ENCODE measurements around the gene PCNX3.

Gene PCNX3

GRCh38 chr11:65615229-65615949 lies at the start of gene PCNX3:
Gene PCNX3, plus strand, starts transcription at chr11:65615776. Its CDS starts 536 bp downstream, at chr11:65616312.
- peak; percentile 100 for DNase-seq

DNA sequence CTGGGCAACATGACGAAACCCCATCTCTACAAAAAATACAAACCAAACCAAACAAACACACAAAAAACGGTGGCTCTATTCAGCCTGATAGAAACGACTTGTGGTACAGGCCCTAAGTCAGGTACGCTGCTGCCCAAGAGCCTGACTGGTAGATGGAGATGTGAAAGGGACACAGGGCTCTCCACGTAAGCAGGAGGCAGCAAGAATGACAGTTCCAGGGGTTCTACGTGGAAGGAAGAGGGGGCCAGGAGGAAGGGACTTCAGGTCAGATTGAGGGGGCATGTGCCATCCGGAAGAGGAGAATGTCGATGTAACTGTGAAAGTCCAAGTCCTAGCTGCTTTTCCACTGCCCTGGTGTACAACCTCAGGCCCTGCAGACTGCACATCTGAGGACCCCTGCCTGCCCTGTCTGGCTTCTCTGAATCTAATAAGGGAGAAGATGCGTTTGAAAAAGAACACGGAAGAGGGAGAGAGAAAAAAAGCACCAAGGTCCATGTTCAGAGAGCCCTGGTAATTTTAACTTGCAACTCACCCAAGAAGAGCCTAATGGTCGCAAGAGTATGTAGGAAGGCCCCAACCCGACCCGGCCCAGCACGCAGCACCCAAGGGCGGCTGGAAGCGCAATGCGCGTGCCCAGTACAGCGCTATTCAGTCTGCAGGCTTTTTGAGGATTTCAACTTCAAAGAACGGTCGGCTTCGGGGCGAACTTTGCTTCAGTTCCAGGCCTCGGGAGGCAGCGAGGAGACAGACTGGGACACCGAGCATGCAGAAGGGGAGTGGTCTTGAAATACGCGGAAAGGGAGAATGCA lies 46.2 kb upstream of the PCNX3 start:
- DNase-seq = no peak

- peak; percentile 100 for DNase-seq
These were observed 45.3 kb upstream of the PCNX3 start, which contains the start of gene ZNRD2 for GRCh38 chr11:65569973-65570918. Gene ZNRD2, plus strand, starts transcription at chr11:65570477. Its CDS starts 15 bp downstream, at chr11:65570492.

DNA sequence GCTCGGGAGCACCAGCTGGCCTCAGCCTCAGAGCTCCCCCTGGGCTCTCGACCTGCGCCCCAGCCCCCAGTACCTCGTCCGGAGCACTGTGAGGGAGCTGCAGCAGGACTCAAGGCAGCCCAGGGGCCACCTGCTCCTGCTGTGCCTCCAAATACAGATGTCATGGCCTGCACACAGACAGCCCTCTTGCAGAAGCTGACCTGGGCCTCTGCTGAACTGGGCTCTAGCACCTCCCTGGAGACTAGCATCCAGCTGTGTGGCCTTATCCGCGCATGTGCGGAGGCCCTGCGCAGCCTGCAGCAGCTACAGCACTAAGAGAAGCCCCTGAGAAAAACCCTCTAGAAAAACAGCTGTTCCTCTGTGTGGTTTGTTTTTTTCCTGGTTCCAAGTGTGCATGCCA lies 44.2 kb upstream of the PCNX3 start:
- no peak for DNase-seq

DNA sequence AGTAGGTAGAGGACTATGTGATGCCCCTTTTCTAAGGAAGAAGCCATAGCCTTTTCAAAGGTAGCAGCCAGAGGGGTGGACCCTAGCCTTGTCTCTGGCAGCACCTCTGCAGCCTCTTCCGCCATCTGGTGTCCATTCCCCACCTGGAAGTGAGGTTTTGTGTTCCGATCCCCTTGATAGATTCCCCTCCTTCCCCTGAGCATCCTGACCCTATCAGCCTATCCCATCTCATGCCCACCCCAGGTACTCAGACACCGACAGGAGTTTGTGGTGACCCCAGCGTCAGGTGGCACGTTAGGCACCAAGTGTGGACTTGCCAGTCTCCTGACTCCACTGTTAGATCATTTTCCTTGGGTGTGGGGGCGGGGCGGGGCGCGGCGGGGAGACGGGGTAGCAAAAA lies 43.6 kb upstream of the PCNX3 start:
- DNase-seq = peak; percentile 93

GRCh38 chr11:65572356-65573051 lies 43.1 kb upstream of the PCNX3 start, which contains the start of gene FAM89B:
Gene FAM89B, plus strand, starts transcription at chr11:65572538. Its CDS starts 132 bp downstream, at chr11:65572670.
- peak; percentile 95 for DNase-seq

GRCh38 chr11:65573391-65574079 lies 42.0 kb upstream of the PCNX3 start:
- no peak for DNase-seq

DNA sequence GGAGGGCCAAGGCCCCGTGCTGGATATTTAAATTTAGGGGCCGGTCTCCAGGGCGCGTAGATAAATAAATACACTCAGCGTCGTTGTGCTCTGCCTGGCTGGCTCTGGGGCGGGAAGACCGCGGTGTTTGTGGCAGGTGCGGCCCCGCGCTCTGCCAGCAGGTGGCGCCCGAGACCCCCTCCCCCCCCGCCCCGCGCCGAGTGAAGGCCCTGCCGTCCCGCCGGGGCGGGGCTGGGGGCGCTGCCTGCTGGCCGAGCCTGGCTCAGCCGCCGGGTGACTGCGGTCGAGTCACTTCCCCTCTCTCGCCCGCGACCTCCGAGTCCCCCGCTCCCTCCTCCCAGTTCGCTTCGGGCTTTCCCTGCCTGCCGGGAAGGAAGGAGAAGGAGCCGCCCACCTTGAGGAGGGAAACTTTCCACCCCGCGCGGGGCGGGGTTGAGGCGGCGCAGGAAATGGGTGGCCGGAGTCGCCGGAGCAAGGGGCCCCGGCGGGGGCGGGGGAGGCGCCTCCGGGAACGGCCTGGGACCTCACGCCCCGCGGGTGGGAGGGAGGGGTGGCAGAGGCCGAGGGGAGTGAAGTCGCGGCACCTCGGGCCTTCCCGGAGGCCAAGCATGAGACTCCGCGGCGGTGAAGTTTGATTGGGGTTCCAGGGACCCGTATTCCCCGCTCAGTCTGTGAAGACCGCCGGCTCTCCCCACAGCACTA lies 41.3 kb upstream of the PCNX3 start:
- peak; percentile 100 for DNase-seq

GRCh38 chr11:65574811-65575567 lies 40.6 kb upstream of the PCNX3 start:
- no peak for DNase-seq

GRCh38 chr11:65575568-65576231 lies 39.9 kb upstream of the PCNX3 start, which contains the start of gene EHBP1L1:
Gene EHBP1L1, plus strand, starts transcription at chr11:65576053. Its CDS starts 250 bp downstream, at chr11:65576303.
- DNase-seq = peak; percentile 97

GRCh38 chr11:65576232-65576866 lies 39.2 kb upstream of the PCNX3 start:
- DNase-seq = no peak

GRCh38 chr11:65576867-65577755 lies 38.5 kb upstream of the PCNX3 start:
- DNase-seq = peak; percentile 100

DNA sequence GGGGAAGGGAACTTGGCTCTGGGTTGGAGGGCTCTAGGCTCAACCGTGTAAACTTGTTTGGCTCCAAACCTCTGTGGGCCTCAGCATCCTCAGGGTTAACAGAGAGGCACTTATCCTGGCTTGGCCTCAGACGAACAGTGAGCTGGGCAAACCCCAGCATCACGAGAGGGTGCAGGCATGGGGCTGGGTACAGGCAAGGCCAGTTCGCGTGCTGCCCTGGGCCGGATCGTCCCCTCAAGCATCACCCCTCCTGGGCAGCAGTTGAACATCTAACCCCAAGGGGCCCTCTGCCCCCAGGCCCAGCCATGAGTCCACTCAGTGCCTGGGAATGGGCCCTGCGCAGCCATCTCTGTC lies 37.8 kb upstream of the PCNX3 start:
- no peak for DNase-seq

- DNase-seq = no peak
These were observed 37.4 kb upstream of the PCNX3 start for GRCh38 chr11:65578134-65578533.

- DNase-seq = no peak
These were observed 36.9 kb upstream of the PCNX3 start for GRCh38 chr11:65578667-65579066.

DNA sequence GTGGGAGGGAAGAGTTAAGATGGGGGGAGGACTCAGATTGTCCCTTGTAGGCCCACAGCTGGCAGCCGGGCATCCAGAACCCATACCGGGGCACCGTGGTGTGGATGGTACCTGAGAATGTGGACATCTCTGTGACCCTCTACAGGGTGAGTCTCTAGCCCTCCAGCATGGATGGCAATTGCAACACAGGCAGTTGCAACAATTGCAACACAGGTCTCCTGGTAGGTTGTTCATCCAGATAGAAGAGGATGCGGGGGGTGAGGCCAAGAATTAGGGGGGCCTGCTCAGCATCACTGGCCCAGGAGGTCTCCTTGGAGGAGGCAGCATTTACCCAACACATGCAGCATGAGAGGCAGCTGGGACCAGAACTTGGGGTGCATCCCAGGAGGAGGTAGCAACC lies 36.3 kb upstream of the PCNX3 start:
- DNase-seq = no peak

DNA sequence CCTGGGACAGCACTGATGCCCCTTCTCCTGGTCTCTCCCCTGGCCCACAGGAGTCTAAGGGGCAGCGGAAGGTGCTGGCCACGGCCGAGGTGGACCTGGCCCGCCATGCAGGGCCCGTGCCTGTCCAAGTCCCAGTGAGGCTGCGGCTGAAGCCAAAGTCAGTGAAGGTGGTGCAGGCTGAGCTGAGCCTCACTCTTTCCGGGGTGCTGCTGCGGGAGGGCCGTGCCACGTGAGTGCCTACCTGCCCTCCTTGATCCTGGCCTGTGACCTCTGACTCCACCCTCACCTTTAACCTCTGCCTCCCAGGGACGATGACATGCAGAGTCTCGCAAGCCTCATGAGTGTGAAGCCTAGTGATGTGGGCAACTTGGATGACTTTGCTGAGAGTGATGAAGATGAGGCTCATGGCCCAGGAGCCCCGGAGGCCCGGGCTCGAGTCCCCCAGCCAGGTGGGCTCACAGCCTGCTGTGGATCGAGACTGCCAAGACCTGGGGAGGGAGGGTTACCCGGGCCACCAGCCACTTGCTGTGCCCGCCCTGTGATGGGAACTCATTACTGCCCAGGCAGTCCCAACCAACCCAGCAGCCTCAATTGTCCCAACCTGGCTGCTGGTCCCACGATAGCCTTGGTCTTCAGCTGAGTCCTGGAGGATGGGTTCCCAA lies 35.4 kb upstream of the PCNX3 start:
- DNase-seq = no peak
